H9 (cell line): ENCODE data around the gene MRPS6. TPM values are rescaled to one million over a fixed set of nuclear protein-coding genes. Genes with fewer than 3 reads are reported as not detected.

Source experiments
- DNase-seq: peaks from one replicate; pipeline ENCODE4 v3.0.0-alpha.2; 2017
- H2AFZ ChIP-seq: one replicate; pipeline ENCODE4 v1.6.1; 2013; ENCODE audit warnings: mild to moderate bottlenecking, low read length, control low read depth, moderate library complexity
- H2AK5ac ChIP-seq: 2 replicates; pipeline ENCODE4 v1.6.1; 2013; ENCODE audit warnings: low read length, control low read depth, mixed read lengths; ENCODE audit not compliant: insufficient read length
- H2BK120ac ChIP-seq: one replicate; pipeline ENCODE4 v1.6.1; 2013; ENCODE audit warnings: low read depth, mild to moderate bottlenecking, low read length, control low read depth, inconsistent platforms; ENCODE audit not compliant: poor library complexity, severe bottlenecking
- H2BK12ac ChIP-seq: 2 replicates; pipeline ENCODE4 v1.6.1; 2013; ENCODE audit warnings: low read length, control low read depth, mixed read lengths, low read depth; ENCODE audit not compliant: insufficient read length
- H2BK15ac ChIP-seq: 2 replicates; pipeline ENCODE4 v1.6.1; 2013; ENCODE audit warnings: low read depth, low read length, control low read depth
- H2BK20ac ChIP-seq: one replicate; pipeline ENCODE4 v1.6.1; 2013; ENCODE audit warnings: low read depth, mild to moderate bottlenecking, low read length, control low read depth, inconsistent platforms; ENCODE audit not compliant: poor library complexity, severe bottlenecking
- H2BK5ac ChIP-seq: 2 replicates; pipeline ENCODE4 v1.6.1; 2013; ENCODE audit warnings: low read length, control low read depth, mixed read lengths; ENCODE audit not compliant: insufficient read length
- H3K14ac ChIP-seq: 2 replicates; pipeline ENCODE4 v1.6.1; 2013; ENCODE audit warnings: low read length, control low read depth; ENCODE audit not compliant: insufficient read depth
- H3K18ac ChIP-seq: 2 replicates; pipeline ENCODE4 v1.6.1; 2013; ENCODE audit warnings: low read depth, mild to moderate bottlenecking, mixed read lengths, low read length, control low read depth; ENCODE audit not compliant: insufficient read length
- H3K23ac ChIP-seq: 2 replicates; pipeline ENCODE4 v1.6.1; 2013; ENCODE audit warnings: low read length, control low read depth, mixed read lengths, low read depth; ENCODE audit not compliant: insufficient read length
- H3K23me2 ChIP-seq: 2 replicates; pipeline ENCODE4 v1.6.1; 2013; ENCODE audit warnings: low read depth, mild to moderate bottlenecking, mixed read lengths, low read length, control low read depth; ENCODE audit not compliant: insufficient read length, poor library complexity, severe bottlenecking
- H3K27ac ChIP-seq: 2 replicates; pipeline ENCODE4 v1.5.1; 2013; ENCODE audit warnings: low read length, control low read depth, mixed read lengths, low read depth; ENCODE audit not compliant: insufficient read length
- H3K27me3 ChIP-seq: 2 replicates; pipeline ENCODE4 v1.6.1; 2013; ENCODE audit warnings: low read length, control low read depth, inconsistent platforms; ENCODE audit not compliant: insufficient read depth
- H3K4ac ChIP-seq: 2 replicates; pipeline ENCODE4 v1.6.1; 2013; ENCODE audit warnings: low read depth, mild to moderate bottlenecking, control low read depth, inconsistent platforms, low read length, moderate library complexity
- H3K4me1 ChIP-seq: 2 replicates; pipeline ENCODE4 v1.6.1; 2013; ENCODE audit warnings: low read length, control low read depth, inconsistent platforms; ENCODE audit not compliant: insufficient read depth
- H3K4me2 ChIP-seq: 2 replicates; pipeline ENCODE4 v1.6.1; 2013; ENCODE audit warnings: low read length, control low read depth, mixed read lengths; ENCODE audit not compliant: insufficient read length, insufficient read depth
- H3K56ac ChIP-seq: 2 replicates; pipeline ENCODE4 v1.6.1; 2013; ENCODE audit warnings: low read depth, mild to moderate bottlenecking, mixed read lengths, low read length, control low read depth; ENCODE audit not compliant: insufficient read length
- H3K79me1 ChIP-seq: 2 replicates; pipeline ENCODE4 v1.6.1; 2013; ENCODE audit warnings: low read depth, mild to moderate bottlenecking, moderate library complexity, low read length, control low read depth, inconsistent platforms; ENCODE audit not compliant: insufficient read depth, poor library complexity, severe bottlenecking
- H3K79me2 ChIP-seq: 2 replicates; pipeline ENCODE4 v1.6.1; 2013; ENCODE audit warnings: low read length, control low read depth, inconsistent platforms; ENCODE audit not compliant: insufficient read depth
- H3K9ac ChIP-seq: 2 replicates; pipeline ENCODE4 v1.6.1; 2013; ENCODE audit warnings: low read length, control low read depth, mixed read lengths; ENCODE audit not compliant: insufficient read length; ENCODE audit errors: extremely low read depth
- H3K9me3 ChIP-seq: one replicate; pipeline ENCODE4 v1.6.1; 2013; ENCODE audit warnings: low read depth, low read length, inconsistent platforms; ENCODE audit not compliant: control insufficient read depth
- H3T11ph ChIP-seq: one replicate; pipeline ENCODE4 v1.6.1; 2013; ENCODE audit warnings: mild to moderate bottlenecking, low read length, control low read depth, inconsistent platforms
- H4K20me1 ChIP-seq: one replicate; pipeline ENCODE4 v1.6.1; 2013; ENCODE audit not compliant: control insufficient read depth, insufficient read length, insufficient read depth
- H4K5ac ChIP-seq: 2 replicates; pipeline ENCODE4 v1.6.1; 2013; ENCODE audit warnings: low read depth, mild to moderate bottlenecking, mixed read lengths, low read length, control low read depth; ENCODE audit not compliant: insufficient read length
- H4K8ac ChIP-seq: replicated peaks from 2 replicates; pipeline ENCODE4 v1.6.1; 2013; ENCODE audit warnings: low read length, control low read depth, mixed read lengths, low read depth; ENCODE audit not compliant: insufficient read length
- H4K91ac ChIP-seq: 2 replicates; pipeline ENCODE4 v1.6.1; 2013; ENCODE audit warnings: low read depth, mild to moderate bottlenecking, moderate library complexity, mixed read lengths, low read length, control low read depth; ENCODE audit not compliant: insufficient read length
- H3K27ac Mint-ChIP-seq, 3 experiments: 2 replicates in 2 of 3; 3 replicates in 1 of 3; pipeline ENCODE4 v1.8.0; 2020 to 2021; ENCODE audit warnings: mixed read lengths in 3 of 3, mild to moderate bottlenecking in 1 of 3, moderate library complexity in 1 of 3
- H3K27me3 Mint-ChIP-seq: 2 replicates; pipeline ENCODE4 v1.8.0; 2021; ENCODE audit warnings: low read depth, mild to moderate bottlenecking, moderate library complexity, mixed read lengths
- H3K36me3 Mint-ChIP-seq, 3 experiments: 2 replicates in 2 of 3; 3 replicates in 1 of 3; pipeline ENCODE4 v1.8.0; 2020 to 2021; ENCODE audit warnings: low read depth in 3 of 3, mixed read lengths in 3 of 3; ENCODE audit not compliant: insufficient read depth in 1 of 3
- H3K4me1 Mint-ChIP-seq, 2 experiments: 2 replicates each; pipeline ENCODE4 v1.8.0; 2020; ENCODE audit warnings: mixed read lengths in 2 of 2
- H3K4me3 Mint-ChIP-seq, 2 experiments: 2 replicates in 1 of 2; 3 replicates in 1 of 2; pipeline ENCODE4 v1.8.0; 2020 to 2021; ENCODE audit warnings: mild to moderate bottlenecking in 2 of 2, mixed read lengths in 2 of 2, moderate library complexity in 1 of 2
- H3K9me3 Mint-ChIP-seq, 2 experiments: 2 replicates in 1 of 2; 3 replicates in 1 of 2; pipeline ENCODE4 v1.8.0; 2020; ENCODE audit warnings: mild to moderate bottlenecking in 2 of 2, mixed read lengths in 2 of 2, moderate library complexity in 1 of 2
- WGBS: extraction: QIAGEN DNeasy Blood & Tissue Kit; methylation state at CpG from one replicate; pipeline ENCODE4 v1.1.7; 2013; ENCODE audit warnings: missing lambda C conversion rate, low lambda C conversion rate, mixed read lengths; ENCODE audit not compliant: insufficient read length; ENCODE audit errors: extremely low coverage; 5-methylcytosine and 5-hydroxymethylcytosine counted together
- total RNA-seq: library from RNA; stranded (reverse); gene quantifications from 2 replicates; pipeline ENCODE4 v1.2.1, GENCODE V29; 2021
- TF ChIP-seq, protein P1 (sequence below): fragments of 200-600 bp; sonication (generic); conservative IDR thresholded peaks from 3 replicates; pipeline ENCODE4 v1.8.0; 2021; ENCODE audit warnings: antibody characterized with exemption, mild to moderate bottlenecking

Gene MRPS6
- total RNA-seq, 1 experiment from 2014 or later = 83.2 TPM

DNA sequence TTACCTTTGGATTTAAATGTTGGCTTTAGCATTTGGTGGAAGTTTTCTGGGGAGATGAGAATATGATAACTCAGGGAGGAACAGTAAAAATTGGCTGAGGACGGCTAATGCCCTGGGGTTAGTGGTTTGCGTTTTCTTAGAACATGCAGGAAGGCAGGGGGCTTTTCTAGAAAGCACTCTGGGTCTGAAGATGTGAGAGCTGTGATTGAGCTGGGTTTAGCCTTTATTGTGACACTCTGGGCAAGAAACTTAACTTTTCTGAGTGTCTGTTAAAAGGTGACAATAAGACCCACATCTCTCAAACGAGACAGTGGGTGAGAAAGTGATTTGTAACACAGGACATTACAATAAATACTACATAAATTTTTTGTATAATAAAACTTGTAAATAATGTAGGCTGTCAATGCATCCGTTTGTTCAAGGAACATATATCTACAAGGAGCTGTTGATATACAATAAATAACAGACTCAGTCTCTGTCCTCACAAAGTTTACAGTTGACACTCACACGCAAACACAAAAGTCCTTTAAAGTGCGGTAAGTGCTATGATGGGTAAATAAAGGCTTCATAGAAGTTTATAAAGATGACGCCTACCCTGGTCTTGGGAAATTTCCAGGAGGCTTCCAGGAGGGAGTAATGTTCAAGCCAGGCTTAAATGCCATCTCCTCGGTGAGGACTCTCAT lies 49.5 kb upstream of the MRPS6 start:
- H3K27ac ChIP-seq = no peak overlapping the region
- H4K5ac ChIP-seq = no peak overlapping the region
- H3K18ac ChIP-seq = no peak overlapping the region
- no peak overlapping the region for H3K4me2 ChIP-seq
- H4K20me1 ChIP-seq = no peaks in the 10 kb centered on the region
- H3K23ac ChIP-seq = no peak overlapping the region
- H3K79me1 ChIP-seq = no peaks in the 10 kb centered on the region
- no peak for DNase-seq
- no peak overlapping the region for H2BK120ac ChIP-seq
- H3T11ph ChIP-seq = no peak overlapping the region
- H3K4me1 ChIP-seq = peaks cover 4% of the 10 kb centered on the region; the same call in 1 of the 2 replicates
- H2BK5ac ChIP-seq = no peak overlapping the region
- peaks cover 6 to 8% of the 10 kb centered on the region in 2 experiments for H3K4me1 Mint-ChIP-seq
- H4K91ac ChIP-seq = no peak overlapping the region
- H3K27me3 ChIP-seq = no peaks in the 10 kb centered on the region
- no peaks in the 10 kb centered on the region for H3K23me2 ChIP-seq
- H2AFZ ChIP-seq = no peak overlapping the region
- H4K8ac ChIP-seq = no peak overlapping the region
- no peak overlapping the region for H2BK12ac ChIP-seq
- H3K27me3 Mint-ChIP-seq = no peaks in the 10 kb centered on the region; the same call in 1 of the 2 replicates
- no peaks in the 10 kb centered on the region for H3K79me2 ChIP-seq
- no peak overlapping the region for H3K14ac ChIP-seq
- TF ChIP-seq, protein P1, sequence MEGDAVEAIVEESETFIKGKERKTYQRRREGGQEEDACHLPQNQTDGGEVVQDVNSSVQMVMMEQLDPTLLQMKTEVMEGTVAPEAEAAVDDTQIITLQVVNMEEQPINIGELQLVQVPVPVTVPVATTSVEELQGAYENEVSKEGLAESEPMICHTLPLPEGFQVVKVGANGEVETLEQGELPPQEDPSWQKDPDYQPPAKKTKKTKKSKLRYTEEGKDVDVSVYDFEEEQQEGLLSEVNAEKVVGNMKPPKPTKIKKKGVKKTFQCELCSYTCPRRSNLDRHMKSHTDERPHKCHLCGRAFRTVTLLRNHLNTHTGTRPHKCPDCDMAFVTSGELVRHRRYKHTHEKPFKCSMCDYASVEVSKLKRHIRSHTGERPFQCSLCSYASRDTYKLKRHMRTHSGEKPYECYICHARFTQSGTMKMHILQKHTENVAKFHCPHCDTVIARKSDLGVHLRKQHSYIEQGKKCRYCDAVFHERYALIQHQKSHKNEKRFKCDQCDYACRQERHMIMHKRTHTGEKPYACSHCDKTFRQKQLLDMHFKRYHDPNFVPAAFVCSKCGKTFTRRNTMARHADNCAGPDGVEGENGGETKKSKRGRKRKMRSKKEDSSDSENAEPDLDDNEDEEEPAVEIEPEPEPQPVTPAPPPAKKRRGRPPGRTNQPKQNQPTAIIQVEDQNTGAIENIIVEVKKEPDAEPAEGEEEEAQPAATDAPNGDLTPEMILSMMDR = no peak
- no peak overlapping the region for H2BK20ac ChIP-seq
- H3K56ac ChIP-seq = no peak overlapping the region
- no peak overlapping the region for H2AK5ac ChIP-seq
- peaks cover 0 to 3% (median 0%) of the 10 kb centered on the region in 3 experiments; a peak in 1 of 7 replicates for H3K36me3 Mint-ChIP-seq
- no peak overlapping the region for H3K27ac Mint-ChIP-seq
- H3K9me3 Mint-ChIP-seq = peaks cover 0 to 5% of the 10 kb centered on the region in 2 experiments; a peak in 2 of 5 replicates
- no peak overlapping the region for H3K4ac ChIP-seq
- H3K9ac ChIP-seq = no peak overlapping the region
- WGBS = no CpG with 5 or more reads among the region's 8 CpGs
- H3K4me3 Mint-ChIP-seq = no peak overlapping the region
- H3K9me3 ChIP-seq = no peaks in the 10 kb centered on the region
- H2BK15ac ChIP-seq = no peak overlapping the region
